Measurements from ENCODE around the gene EVL. TPM values are rescaled to one million over a fixed set of nuclear protein-coding genes. Genes with fewer than 3 reads are reported as not detected.

EVL gene
- total RNA-seq, 6 experiments from 2014 or later, result 1.2 to 4.8 (median 2.0) TPM

GRCh38 chr14:100107236-100107635 lies 42.0 kb downstream of the EVL start:
- peaks cover 31% of the 10 kb centered on the region for H3K4me1 Mint-ChIP-seq (ENCODE audit: low read depth)
- H3K27me3 Mint-ChIP-seq (ENCODE audit: insufficient read depth), result peaks cover 6% of the 10 kb centered on the region
- no peaks in the 10 kb centered on the region for H3K9me3 Mint-ChIP-seq
- H3K4me3 Mint-ChIP-seq, result no peak overlapping the region
- H3K36me3 Mint-ChIP-seq (ENCODE audit: low read depth), result no peaks in the 10 kb centered on the region
- no peak for TF ChIP-seq CTCF (IDR thresholded peaks at IDR 0.05)
- DNase-seq, result no peak
- H3K27ac Mint-ChIP-seq, result no peak overlapping the region

GRCh38 chr14:100108042-100108825 lies 43.0 kb downstream of the EVL start:
- peak; percentile 95 for TF ChIP-seq CTCF (IDR thresholded peaks at IDR 0.05)
- no peaks in the 10 kb centered on the region for H3K36me3 Mint-ChIP-seq (ENCODE audit: low read depth)
- H3K4me3 Mint-ChIP-seq, result no peak overlapping the region
- no peak overlapping the region for H3K27ac Mint-ChIP-seq
- H3K27me3 Mint-ChIP-seq (ENCODE audit: insufficient read depth), result peaks cover 14% of the 10 kb centered on the region
- H3K9me3 Mint-ChIP-seq, result no peaks in the 10 kb centered on the region
- DNase-seq, result peak; percentile 36
- H3K4me1 Mint-ChIP-seq (ENCODE audit: low read depth), result peaks cover 31% of the 10 kb centered on the region

GRCh38 chr14:100108840-100109593 lies 43.8 kb downstream of the EVL start:
- no peak overlapping the region for H3K4me3 Mint-ChIP-seq
- no peak for DNase-seq
- H3K27me3 Mint-ChIP-seq (ENCODE audit: insufficient read depth), result peaks cover 16% of the 10 kb centered on the region
- H3K27ac Mint-ChIP-seq, result no peak overlapping the region
- peaks cover 23% of the 10 kb centered on the region for H3K4me1 Mint-ChIP-seq (ENCODE audit: low read depth)
- H3K36me3 Mint-ChIP-seq (ENCODE audit: low read depth), result no peaks in the 10 kb centered on the region
- no peaks in the 10 kb centered on the region for H3K9me3 Mint-ChIP-seq
- no peak for TF ChIP-seq CTCF (IDR thresholded peaks at IDR 0.05)

GRCh38 chr14:100109594-100109955 lies 44.4 kb downstream of the EVL start:
- TF ChIP-seq CTCF (IDR thresholded peaks at IDR 0.05), result no peak
- no peak for DNase-seq
- Mint-ChIP-seq H3K27ac (no peak overlapping the region), H3K27me3 (ENCODE audit: insufficient read depth) (peaks cover 17% of the 10 kb centered on the region), H3K9me3 (no peaks in the 10 kb centered on the region), H3K36me3 (ENCODE audit: low read depth) (no peaks in the 10 kb centered on the region), H3K4me1 (ENCODE audit: low read depth) (peaks cover 17% of the 10 kb centered on the region), H3K4me3 (no peak overlapping the region)

- no peak for DNase-seq
- Mint-ChIP-seq H3K27me3 (ENCODE audit: insufficient read depth) (peaks cover 21% of the 10 kb centered on the region), H3K4me3 (no peak overlapping the region), H3K36me3 (ENCODE audit: low read depth) (no peaks in the 10 kb centered on the region), H3K4me1 (ENCODE audit: low read depth) (peaks cover 14% of the 10 kb centered on the region), H3K9me3 (no peaks in the 10 kb centered on the region), H3K27ac (no peak overlapping the region)
- TF ChIP-seq CTCF (IDR thresholded peaks at IDR 0.05), result no peak
Measured at GRCh38 chr14:100110816-100111215, 45.6 kb downstream of the EVL start.
